ENCODE measurements around the gene MUL1. TPM values are rescaled to one million over a fixed set of nuclear protein-coding genes. Genes with fewer than 3 reads are reported as not detected.
A peak's percentile ranks its signal among the peaks of the same experiment; 100 is the strongest.
"Not testable (repeated sequence)": the region's sequence is repeated elsewhere in the genome, so short reads cannot be mapped to it uniquely, and the experiment has no call there.

Gene MUL1
- total RNA-seq, 1 donor from 2014 or later, result 42.9 TPM

- TF ChIP-seq CTCF (IDR thresholded peaks at IDR 0.05), result no peak
- peaks cover 57% of the 10 kb centered on the region for H3K27me3 Mint-ChIP-seq (ENCODE audit: unreplicated experiment)
- peaks cover 14% of the 10 kb centered on the region for H3K4me1 Mint-ChIP-seq (ENCODE audit: unreplicated experiment)
- H3K27ac Mint-ChIP-seq (ENCODE audit: unreplicated experiment), result no peak overlapping the region
- DNase-seq (ENCODE audit: extremely low spot score, unreplicated experiment), result no peak
- no peaks in the 10 kb centered on the region for H3K9me3 Mint-ChIP-seq (ENCODE audit: unreplicated experiment)
- H3K4me3 Mint-ChIP-seq (ENCODE audit: unreplicated experiment), result no peak overlapping the region
- no peaks in the 10 kb centered on the region for H3K36me3 Mint-ChIP-seq (ENCODE audit: unreplicated experiment)
Observed at GRCh38 chr1:20528221-20528620, 20.3 kb upstream of the MUL1 start.

- no peak overlapping the region for H3K27ac Mint-ChIP-seq (ENCODE audit: unreplicated experiment)
- DNase-seq (ENCODE audit: extremely low spot score, unreplicated experiment), result no peak
- peaks cover 51% of the 10 kb centered on the region for H3K27me3 Mint-ChIP-seq (ENCODE audit: unreplicated experiment)
- H3K4me1 Mint-ChIP-seq (ENCODE audit: unreplicated experiment), result peaks cover 8% of the 10 kb centered on the region
- H3K4me3 Mint-ChIP-seq (ENCODE audit: unreplicated experiment), result no peak overlapping the region
- no peaks in the 10 kb centered on the region for H3K36me3 Mint-ChIP-seq (ENCODE audit: unreplicated experiment)
- H3K9me3 Mint-ChIP-seq (ENCODE audit: unreplicated experiment), result no peaks in the 10 kb centered on the region
- TF ChIP-seq CTCF (IDR thresholded peaks at IDR 0.05), result no peak
Observed at GRCh38 chr1:20526267-20526666, 18.3 kb upstream of the MUL1 start.

- TF ChIP-seq CTCF (IDR thresholded peaks at IDR 0.05), result peak; percentile 90
- no peaks in the 10 kb centered on the region for H3K4me1 Mint-ChIP-seq (ENCODE audit: unreplicated experiment)
- DNase-seq (ENCODE audit: extremely low spot score, unreplicated experiment), result peak; percentile 93
- H3K4me3 Mint-ChIP-seq (ENCODE audit: unreplicated experiment), result no peak overlapping the region
- H3K9me3 Mint-ChIP-seq (ENCODE audit: unreplicated experiment), result no peaks in the 10 kb centered on the region
- peaks cover 50% of the 10 kb centered on the region for H3K27me3 Mint-ChIP-seq (ENCODE audit: unreplicated experiment)
- H3K27ac Mint-ChIP-seq (ENCODE audit: unreplicated experiment), result no peak overlapping the region
- no peaks in the 10 kb centered on the region for H3K36me3 Mint-ChIP-seq (ENCODE audit: unreplicated experiment)
Observed at GRCh38 chr1:20521960-20522861, 14.3 kb upstream of the MUL1 start.

- H3K4me1 Mint-ChIP-seq (ENCODE audit: unreplicated experiment); H3K4me3 Mint-ChIP-seq (ENCODE audit: unreplicated experiment); H3K27ac Mint-ChIP-seq (ENCODE audit: unreplicated experiment); H3K36me3 Mint-ChIP-seq (ENCODE audit: unreplicated experiment); H3K9me3 Mint-ChIP-seq (ENCODE audit: unreplicated experiment); DNase-seq (ENCODE audit: extremely low spot score, unreplicated experiment): not testable (repeated sequence)
- peaks cover 39% of the 10 kb centered on the region for H3K27me3 Mint-ChIP-seq (ENCODE audit: unreplicated experiment)
Observed at GRCh38 chr1:20519609-20520262, 11.8 kb upstream of the MUL1 start.

GRCh38 chr1:20511518-20512428 lies 3.8 kb upstream of the MUL1 start:
- no peak overlapping the region for H3K4me3 Mint-ChIP-seq (ENCODE audit: unreplicated experiment)
- no peak for DNase-seq (ENCODE audit: extremely low spot score, unreplicated experiment)
- peaks cover 11% of the 10 kb centered on the region for H3K4me1 Mint-ChIP-seq (ENCODE audit: unreplicated experiment)
- H3K9me3 Mint-ChIP-seq (ENCODE audit: unreplicated experiment), result no peaks in the 10 kb centered on the region
- H3K27ac Mint-ChIP-seq (ENCODE audit: unreplicated experiment), result no peak overlapping the region
- TF ChIP-seq CTCF (IDR thresholded peaks at IDR 0.05), result no peak
- H3K27me3 Mint-ChIP-seq (ENCODE audit: unreplicated experiment), result peaks cover 15% of the 10 kb centered on the region
- no peaks in the 10 kb centered on the region for H3K36me3 Mint-ChIP-seq (ENCODE audit: unreplicated experiment)
